Tibial nerve (tissue), 4 donors: ENCODE data around the gene ST8SIA1.

Experiments
- EP300 ChIP-seq, 2 donors: sonication (generic); formaldehyde crosslinking; IDR thresholded peaks; one replicate each; pipeline ENCODE4 v1.6.1; 2017; ENCODE audit warnings: antibody characterized with exemption in 2 of 2, mild to moderate bottlenecking in 1 of 2
- TF ChIP-seq, protein P1 (sequence below), 5 experiments: fragments of 200-600 bp in 3 of 5; fragments of 450-650 bp in 2 of 5; sonication (generic) in 3 of 5; IDR thresholded peaks; one replicate each; pipeline ENCODE4 v1.5.1; 2016 to 2019; ENCODE audit warnings: antibody characterized with exemption in 5 of 5, mild to moderate bottlenecking in 3 of 5, moderate library complexity in 2 of 5

DNA sequence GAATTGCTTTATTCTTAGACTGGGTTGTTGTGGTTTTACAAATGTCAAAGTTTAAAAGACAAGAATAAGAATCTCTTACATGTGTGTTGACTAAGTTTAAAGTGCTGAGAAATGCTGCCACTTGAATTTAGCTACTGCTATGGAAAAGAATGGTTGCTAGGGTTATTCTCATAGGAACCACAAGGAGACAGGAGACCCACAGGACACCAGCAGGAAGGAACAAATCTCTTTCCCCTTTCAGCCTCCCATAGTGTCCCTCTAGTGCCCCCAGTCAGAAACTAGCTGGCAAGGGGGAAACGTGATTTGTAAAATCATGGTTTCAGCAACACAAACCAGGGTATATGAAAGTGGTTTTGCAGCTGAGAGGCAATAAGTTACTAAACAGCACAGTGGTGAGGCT is 102.7 kb downstream of the ST8SIA1 start:
- TF ChIP-seq, protein P1, sequence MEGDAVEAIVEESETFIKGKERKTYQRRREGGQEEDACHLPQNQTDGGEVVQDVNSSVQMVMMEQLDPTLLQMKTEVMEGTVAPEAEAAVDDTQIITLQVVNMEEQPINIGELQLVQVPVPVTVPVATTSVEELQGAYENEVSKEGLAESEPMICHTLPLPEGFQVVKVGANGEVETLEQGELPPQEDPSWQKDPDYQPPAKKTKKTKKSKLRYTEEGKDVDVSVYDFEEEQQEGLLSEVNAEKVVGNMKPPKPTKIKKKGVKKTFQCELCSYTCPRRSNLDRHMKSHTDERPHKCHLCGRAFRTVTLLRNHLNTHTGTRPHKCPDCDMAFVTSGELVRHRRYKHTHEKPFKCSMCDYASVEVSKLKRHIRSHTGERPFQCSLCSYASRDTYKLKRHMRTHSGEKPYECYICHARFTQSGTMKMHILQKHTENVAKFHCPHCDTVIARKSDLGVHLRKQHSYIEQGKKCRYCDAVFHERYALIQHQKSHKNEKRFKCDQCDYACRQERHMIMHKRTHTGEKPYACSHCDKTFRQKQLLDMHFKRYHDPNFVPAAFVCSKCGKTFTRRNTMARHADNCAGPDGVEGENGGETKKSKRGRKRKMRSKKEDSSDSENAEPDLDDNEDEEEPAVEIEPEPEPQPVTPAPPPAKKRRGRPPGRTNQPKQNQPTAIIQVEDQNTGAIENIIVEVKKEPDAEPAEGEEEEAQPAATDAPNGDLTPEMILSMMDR (IDR thresholded peaks at IDR 0.05): peak in 1 of 5 experiments; percentile 9
- TF ChIP-seq EP300 (IDR thresholded peaks at IDR 0.05): no peak
